SU-DHL-6 (cell line): ENCODE data around the gene ABHD17B.

Experiments used
- H2AFZ ChIP-seq: fragments of 200-600 bp; sonication (generic); 2 replicates; pipeline ENCODE4 v1.6.1; 2014; ENCODE audit warnings: low read depth, mild to moderate bottlenecking, moderate library complexity, mixed read lengths, antibody characterized with exemption, low read length; ENCODE audit not compliant: severe bottlenecking
- H3F3A ChIP-seq: fragments of 200-600 bp; shearing (Covaris generic); 2 replicates; pipeline ENCODE4 v1.6.0; 2016; ENCODE audit warnings: antibody characterized with exemption, mild to moderate bottlenecking; ENCODE audit not compliant: insufficient read depth
- H3K27ac ChIP-seq: fragments of 200-600 bp; sonication (generic); 2 replicates; pipeline ENCODE4 v1.5.1; 2016; ENCODE audit warnings: low read depth, mild to moderate bottlenecking, low read length, moderate library complexity, mixed read lengths
- H3K27me3 ChIP-seq: fragments of 200-600 bp; sonication (generic), shearing (Covaris generic); 2 replicates; pipeline ENCODE4 v1.6.0; 2014; ENCODE audit warnings: mild to moderate bottlenecking, low read length
- H3K36me3 ChIP-seq: fragments of 200-600 bp; sonication (generic); 2 replicates; pipeline ENCODE4 v1.6.1; 2014; ENCODE audit warnings: mild to moderate bottlenecking, low read length, mixed read lengths
- H3K4me2 ChIP-seq: fragments of 300-600, 200-600 bp; shearing (Covaris generic), sonication (generic); 2 replicates; pipeline ENCODE4 v1.6.0; 2014; ENCODE audit warnings: low read length, low read depth, mild to moderate bottlenecking; ENCODE audit not compliant: poor library complexity, severe bottlenecking
- H3K4me3 ChIP-seq: fragments of 200-600 bp; sonication (generic); 2 replicates; pipeline ENCODE4 v1.5.1; 2014; ENCODE audit warnings: antibody characterized with exemption, low read length, mild to moderate bottlenecking, mixed read lengths; ENCODE audit not compliant: insufficient read depth, poor library complexity, severe bottlenecking
- H3K79me2 ChIP-seq: fragments of 200-600 bp; sonication (generic); 2 replicates; pipeline ENCODE4 v1.6.1; 2014; ENCODE audit warnings: mild to moderate bottlenecking, low read length, moderate library complexity; ENCODE audit not compliant: insufficient read depth
- H3K9ac ChIP-seq: fragments of 200-600 bp; sonication (generic); 2 replicates; pipeline ENCODE4 v1.7.0; 2014; ENCODE audit warnings: mild to moderate bottlenecking, low read length
- H3K9me2 ChIP-seq: fragments of 200-600 bp; sonication (generic); replicated peaks from 2 replicates; pipeline ENCODE4 v1.6.1; 2014; ENCODE audit warnings: low read length; ENCODE audit not compliant: insufficient read depth
- H3K9me3 ChIP-seq: fragments of 200-600 bp; sonication (generic); 2 replicates; pipeline ENCODE4 v1.6.1; 2014; ENCODE audit warnings: low read length, mixed read lengths; ENCODE audit not compliant: insufficient read depth
- H4K20me1 ChIP-seq: fragments of 200-600 bp; sonication (generic); 2 replicates; pipeline ENCODE4 v1.6.1; 2014; ENCODE audit warnings: low read depth, mild to moderate bottlenecking, antibody characterized with exemption, low read length, moderate library complexity, mixed read lengths
- CTCF ChIP-seq: fragments of 200-600 bp; sonication (generic); IDR thresholded peaks from one replicate; pipeline ENCODE4 v1.5.1; 2017; ENCODE audit warnings: antibody characterized with exemption, mild to moderate bottlenecking, low read length, moderate library complexity; ENCODE audit not compliant: insufficient read depth, poor library complexity, severe bottlenecking
- EZH2phosphoT487 ChIP-seq: fragments of 200-600 bp; sonication (generic), shearing (Covaris generic); conservative IDR thresholded peaks from 2 replicates; pipeline ENCODE4 v1.6.1; 2018; ENCODE audit warnings: mild to moderate bottlenecking, antibody characterized with exemption, low read length, moderate library complexity, mixed read lengths

Gene ABHD17B

GRCh38 chr9:71857159-71857558, 53.8 kb downstream of the ABHD17B start:
- H3K27ac ChIP-seq, result no peak overlapping the region
- no peaks in the 10 kb centered on the region for H4K20me1 ChIP-seq
- no peaks in the 10 kb centered on the region for H3K79me2 ChIP-seq
- H3K4me3 ChIP-seq, result no peak overlapping the region
- H3F3A ChIP-seq, result no peaks in the 10 kb centered on the region
- H3K9me3 ChIP-seq, result peaks cover 10% of the 10 kb centered on the region; the same call in 1 of the 2 replicates
- TF ChIP-seq CTCF (no peak), EZH2phosphoT487 (no peak)
- no peak overlapping the region for H2AFZ ChIP-seq
- H3K9ac ChIP-seq, result no peak overlapping the region
- H3K27me3 ChIP-seq, result no peaks in the 10 kb centered on the region
- no peak overlapping the region for H3K4me2 ChIP-seq
- peaks cover 6% of the 10 kb centered on the region for H3K36me3 ChIP-seq
- H3K9me2 ChIP-seq, result no peaks in the 10 kb centered on the region

- Histone ChIP-seq H3K36me3 (peaks cover 2% of the 10 kb centered on the region; the same call in 1 of the 2 replicates), H3K4me3 (no peak overlapping the region), H3K4me2 (no peak overlapping the region), H3F3A (no peaks in the 10 kb centered on the region), H2AFZ (no peak overlapping the region), H3K9ac (no peak overlapping the region), H3K9me2 (no peaks in the 10 kb centered on the region), H3K9me3 (peaks cover 4% of the 10 kb centered on the region; the same call in 1 of the 2 replicates), H4K20me1 (no peaks in the 10 kb centered on the region), H3K79me2 (no peaks in the 10 kb centered on the region), H3K27ac (no peak overlapping the region), H3K27me3 (no peaks in the 10 kb centered on the region)
- TF ChIP-seq EZH2phosphoT487, result no peak
- TF ChIP-seq CTCF, result no peak
Measured at GRCh38 chr9:71854811-71855210, 56.2 kb downstream of the ABHD17B start.

- no peak overlapping the region for H3K4me3 ChIP-seq
Measured at GRCh38 chr9:71853084-71853483, 57.9 kb downstream of the ABHD17B start.

More at GRCh38 chr9:71853084-71853483, 57.9 kb downstream of the ABHD17B start:
- Histone ChIP-seq H3K27ac (no peak overlapping the region), H3K27me3 (no peaks in the 10 kb centered on the region), H3K4me2 (no peak overlapping the region), H3K36me3 (no peaks in the 10 kb centered on the region), H3K9me3 (no peaks in the 10 kb centered on the region), H3F3A (no peaks in the 10 kb centered on the region), H4K20me1 (no peaks in the 10 kb centered on the region), H2AFZ (no peak overlapping the region), H3K9me2 (no peaks in the 10 kb centered on the region), H3K79me2 (no peaks in the 10 kb centered on the region), H3K9ac (no peak overlapping the region)
- TF ChIP-seq CTCF (no peak), EZH2phosphoT487 (no peak)
